ENCODE data around the gene RAPGEF1. TPM values are rescaled to one million over a fixed set of nuclear protein-coding genes. Genes with fewer than 3 reads are reported as not detected.

The RAPGEF1 gene
- total and polyA plus RNA-seq, 2 experiments from 2014 or later = 9.9 to 82.8 TPM

DNA sequence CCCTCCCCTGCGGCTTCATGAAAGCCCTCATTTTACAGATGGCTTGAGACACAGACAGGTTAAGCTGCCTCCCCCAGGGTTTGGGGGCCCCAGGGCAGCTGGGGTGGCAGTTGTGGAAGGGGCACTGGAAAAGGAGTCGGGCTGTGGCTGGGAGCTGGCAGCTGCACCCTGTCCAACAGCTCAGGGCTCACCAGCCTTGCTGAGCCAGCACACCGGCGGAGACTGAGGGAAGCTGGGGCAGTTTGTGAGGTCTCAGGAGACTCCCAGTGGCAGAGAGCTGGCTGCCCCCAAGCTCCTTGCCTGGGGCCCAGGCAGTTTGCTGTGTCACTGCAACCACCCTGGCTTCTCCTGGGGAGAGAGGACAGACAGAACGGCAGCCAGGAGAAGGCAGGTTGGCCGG is 34.8 kb upstream of the RAPGEF1 start:
- ATAC-seq = no peak

More for the DNA sequence above, 34.8 kb upstream of the RAPGEF1 start:
- H3K27ac ChIP-seq (ENCODE audit: low read depth) = no peak overlapping the region
- no peak for DNase-seq (ENCODE audit: low spot score)
- Mint-ChIP-seq H3K4me1 (no peaks in the 10 kb centered on the region), H3K4me3 (no peak overlapping the region), H3K27me3 (ENCODE audit: insufficient read depth, low read depth, poor library complexity) (peaks cover 3% of the 10 kb centered on the region), H3K9me3 (peaks cover 7% of the 10 kb centered on the region; the same call in 1 of the 3 replicates), H3K27ac (no peak overlapping the region), H3K36me3 (ENCODE audit: low read depth) (no peaks in the 10 kb centered on the region)
- H4K20me1 ChIP-seq (replicated peaks; ENCODE audit: insufficient read depth) = no peaks in the 10 kb centered on the region
- H3K27me3 ChIP-seq (ENCODE audit: insufficient read depth) = no peaks in the 10 kb centered on the region
- H3F3A ChIP-seq (replicated peaks; ENCODE audit: low read depth) = no peaks in the 10 kb centered on the region
- no peak overlapping the region for H3K4me3 ChIP-seq
- H3K36me3 ChIP-seq (ENCODE audit: insufficient read depth) = no peaks in the 10 kb centered on the region
- H3K9me2 ChIP-seq (ENCODE audit: insufficient read depth) = no peaks in the 10 kb centered on the region
- no peak overlapping the region for H3K4me2 ChIP-seq
- TF ChIP-seq, protein P1, sequence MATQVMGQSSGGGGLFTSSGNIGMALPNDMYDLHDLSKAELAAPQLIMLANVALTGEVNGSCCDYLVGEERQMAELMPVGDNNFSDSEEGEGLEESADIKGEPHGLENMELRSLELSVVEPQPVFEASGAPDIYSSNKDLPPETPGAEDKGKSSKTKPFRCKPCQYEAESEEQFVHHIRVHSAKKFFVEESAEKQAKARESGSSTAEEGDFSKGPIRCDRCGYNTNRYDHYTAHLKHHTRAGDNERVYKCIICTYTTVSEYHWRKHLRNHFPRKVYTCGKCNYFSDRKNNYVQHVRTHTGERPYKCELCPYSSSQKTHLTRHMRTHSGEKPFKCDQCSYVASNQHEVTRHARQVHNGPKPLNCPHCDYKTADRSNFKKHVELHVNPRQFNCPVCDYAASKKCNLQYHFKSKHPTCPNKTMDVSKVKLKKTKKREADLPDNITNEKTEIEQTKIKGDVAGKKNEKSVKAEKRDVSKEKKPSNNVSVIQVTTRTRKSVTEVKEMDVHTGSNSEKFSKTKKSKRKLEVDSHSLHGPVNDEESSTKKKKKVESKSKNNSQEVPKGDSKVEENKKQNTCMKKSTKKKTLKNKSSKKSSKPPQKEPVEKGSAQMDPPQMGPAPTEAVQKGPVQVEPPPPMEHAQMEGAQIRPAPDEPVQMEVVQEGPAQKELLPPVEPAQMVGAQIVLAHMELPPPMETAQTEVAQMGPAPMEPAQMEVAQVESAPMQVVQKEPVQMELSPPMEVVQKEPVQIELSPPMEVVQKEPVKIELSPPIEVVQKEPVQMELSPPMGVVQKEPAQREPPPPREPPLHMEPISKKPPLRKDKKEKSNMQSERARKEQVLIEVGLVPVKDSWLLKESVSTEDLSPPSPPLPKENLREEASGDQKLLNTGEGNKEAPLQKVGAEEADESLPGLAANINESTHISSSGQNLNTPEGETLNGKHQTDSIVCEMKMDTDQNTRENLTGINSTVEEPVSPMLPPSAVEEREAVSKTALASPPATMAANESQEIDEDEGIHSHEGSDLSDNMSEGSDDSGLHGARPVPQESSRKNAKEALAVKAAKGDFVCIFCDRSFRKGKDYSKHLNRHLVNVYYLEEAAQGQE (IDR thresholded peaks at IDR 0.05; ENCODE audit: unreplicated experiment) = no peak
- TF ChIP-seq POLR2AphosphoS5 (IDR thresholded peaks at IDR 0.05; ENCODE audit: low read depth) (no peak), ZNF114 (CRISPR knock-in tag; IDR thresholded peaks at IDR 0.05) (no peak), NANOG (IDR thresholded peaks at IDR 0.05; ENCODE audit: borderline replicate concordance) (no peak), ZNF331 (CRISPR knock-in tag; IDR thresholded peaks at IDR 0.05; ENCODE audit: low read depth) (no peak), CREB1 (CRISPR knock-in tag; IDR thresholded peaks at IDR 0.05; ENCODE audit: low read depth) (no peak), EZH2phosphoT487 (IDR thresholded peaks at IDR 0.05; ENCODE audit: unreplicated experiment) (no peak), STAT1 (IDR thresholded peaks at IDR 0.05; ENCODE audit: unreplicated experiment) (no peak), EZH2 (IDR thresholded peaks at IDR 0.05; ENCODE audit: low read depth, unreplicated experiment) (no peak), JUNB (IDR thresholded peaks at IDR 0.05; ENCODE audit: unreplicated experiment) (no peak)
- TF ChIP-seq, protein P2, sequence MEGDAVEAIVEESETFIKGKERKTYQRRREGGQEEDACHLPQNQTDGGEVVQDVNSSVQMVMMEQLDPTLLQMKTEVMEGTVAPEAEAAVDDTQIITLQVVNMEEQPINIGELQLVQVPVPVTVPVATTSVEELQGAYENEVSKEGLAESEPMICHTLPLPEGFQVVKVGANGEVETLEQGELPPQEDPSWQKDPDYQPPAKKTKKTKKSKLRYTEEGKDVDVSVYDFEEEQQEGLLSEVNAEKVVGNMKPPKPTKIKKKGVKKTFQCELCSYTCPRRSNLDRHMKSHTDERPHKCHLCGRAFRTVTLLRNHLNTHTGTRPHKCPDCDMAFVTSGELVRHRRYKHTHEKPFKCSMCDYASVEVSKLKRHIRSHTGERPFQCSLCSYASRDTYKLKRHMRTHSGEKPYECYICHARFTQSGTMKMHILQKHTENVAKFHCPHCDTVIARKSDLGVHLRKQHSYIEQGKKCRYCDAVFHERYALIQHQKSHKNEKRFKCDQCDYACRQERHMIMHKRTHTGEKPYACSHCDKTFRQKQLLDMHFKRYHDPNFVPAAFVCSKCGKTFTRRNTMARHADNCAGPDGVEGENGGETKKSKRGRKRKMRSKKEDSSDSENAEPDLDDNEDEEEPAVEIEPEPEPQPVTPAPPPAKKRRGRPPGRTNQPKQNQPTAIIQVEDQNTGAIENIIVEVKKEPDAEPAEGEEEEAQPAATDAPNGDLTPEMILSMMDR (conservative IDR thresholded peaks at IDR 0.05; ENCODE audit: low read depth in 2 of 2) = no peak
- TF ChIP-seq, protein P3, sequence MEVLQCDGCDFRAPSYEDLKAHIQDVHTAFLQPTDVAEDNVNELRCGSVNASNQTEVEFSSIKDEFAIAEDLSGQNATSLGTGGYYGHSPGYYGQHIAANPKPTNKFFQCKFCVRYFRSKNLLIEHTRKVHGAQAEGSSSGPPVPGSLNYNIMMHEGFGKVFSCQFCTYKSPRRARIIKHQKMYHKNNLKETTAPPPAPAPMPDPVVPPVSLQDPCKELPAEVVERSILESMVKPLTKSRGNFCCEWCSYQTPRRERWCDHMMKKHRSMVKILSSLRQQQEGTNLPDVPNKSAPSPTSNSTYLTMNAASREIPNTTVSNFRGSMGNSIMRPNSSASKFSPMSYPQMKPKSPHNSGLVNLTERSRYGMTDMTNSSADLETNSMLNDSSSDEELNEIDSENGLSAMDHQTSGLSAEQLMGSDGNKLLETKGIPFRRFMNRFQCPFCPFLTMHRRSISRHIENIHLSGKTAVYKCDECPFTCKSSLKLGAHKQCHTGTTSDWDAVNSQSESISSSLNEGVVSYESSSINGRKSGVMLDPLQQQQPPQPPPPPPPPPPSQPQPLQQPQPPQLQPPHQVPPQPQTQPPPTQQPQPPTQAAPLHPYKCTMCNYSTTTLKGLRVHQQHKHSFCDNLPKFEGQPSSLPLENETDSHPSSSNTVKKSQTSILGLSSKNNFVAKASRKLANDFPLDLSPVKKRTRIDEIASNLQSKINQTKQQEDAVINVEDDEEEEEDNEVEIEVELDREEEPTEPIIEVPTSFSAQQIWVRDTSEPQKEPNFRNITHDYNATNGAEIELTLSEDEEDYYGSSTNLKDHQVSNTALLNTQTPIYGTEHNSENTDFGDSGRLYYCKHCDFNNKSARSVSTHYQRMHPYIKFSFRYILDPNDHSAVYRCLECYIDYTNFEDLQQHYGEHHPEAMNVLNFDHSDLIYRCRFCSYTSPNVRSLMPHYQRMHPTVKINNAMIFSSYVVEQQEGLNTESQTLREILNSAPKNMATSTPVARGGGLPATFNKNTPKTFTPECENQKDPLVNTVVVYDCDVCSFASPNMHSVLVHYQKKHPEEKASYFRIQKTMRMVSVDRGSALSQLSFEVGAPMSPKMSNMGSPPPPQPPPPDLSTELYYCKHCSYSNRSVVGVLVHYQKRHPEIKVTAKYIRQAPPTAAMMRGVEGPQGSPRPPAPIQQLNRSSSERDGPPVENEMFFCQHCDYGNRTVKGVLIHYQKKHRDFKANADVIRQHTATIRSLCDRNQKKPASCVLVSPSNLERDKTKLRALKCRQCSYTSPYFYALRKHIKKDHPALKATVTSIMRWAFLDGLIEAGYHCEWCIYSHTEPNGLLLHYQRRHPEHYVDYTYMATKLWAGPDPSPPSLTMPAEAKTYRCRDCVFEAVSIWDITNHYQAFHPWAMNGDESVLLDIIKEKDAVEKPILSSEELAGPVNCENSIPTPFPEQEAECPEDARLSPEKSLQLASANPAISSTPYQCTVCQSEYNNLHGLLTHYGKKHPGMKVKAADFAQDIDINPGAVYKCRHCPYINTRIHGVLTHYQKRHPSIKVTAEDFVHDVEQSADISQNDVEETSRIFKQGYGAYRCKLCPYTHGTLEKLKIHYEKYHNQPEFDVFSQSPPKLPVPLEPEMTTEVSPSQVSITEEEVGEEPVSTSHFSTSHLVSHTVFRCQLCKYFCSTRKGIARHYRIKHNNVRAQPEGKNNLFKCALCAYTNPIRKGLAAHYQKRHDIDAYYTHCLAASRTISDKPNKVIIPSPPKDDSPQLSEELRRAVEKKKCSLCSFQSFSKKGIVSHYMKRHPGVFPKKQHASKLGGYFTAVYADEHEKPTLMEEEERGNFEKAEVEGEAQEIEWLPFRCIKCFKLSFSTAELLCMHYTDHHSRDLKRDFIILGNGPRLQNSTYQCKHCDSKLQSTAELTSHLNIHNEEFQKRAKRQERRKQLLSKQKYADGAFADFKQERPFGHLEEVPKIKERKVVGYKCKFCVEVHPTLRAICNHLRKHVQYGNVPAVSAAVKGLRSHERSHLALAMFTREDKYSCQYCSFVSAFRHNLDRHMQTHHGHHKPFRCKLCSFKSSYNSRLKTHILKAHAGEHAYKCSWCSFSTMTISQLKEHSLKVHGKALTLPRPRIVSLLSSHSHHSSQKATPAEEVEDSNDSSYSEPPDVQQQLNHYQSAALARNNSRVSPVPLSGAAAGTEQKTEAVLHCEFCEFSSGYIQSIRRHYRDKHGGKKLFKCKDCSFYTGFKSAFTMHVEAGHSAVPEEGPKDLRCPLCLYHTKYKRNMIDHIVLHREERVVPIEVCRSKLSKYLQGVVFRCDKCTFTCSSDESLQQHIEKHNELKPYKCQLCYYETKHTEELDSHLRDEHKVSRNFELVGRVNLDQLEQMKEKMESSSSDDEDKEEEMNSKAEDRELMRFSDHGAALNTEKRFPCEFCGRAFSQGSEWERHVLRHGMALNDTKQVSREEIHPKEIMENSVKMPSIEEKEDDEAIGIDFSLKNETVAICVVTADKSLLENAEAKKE (CRISPR knock-in tag; IDR thresholded peaks at IDR 0.05) = no peak
- TF ChIP-seq, protein P4, sequence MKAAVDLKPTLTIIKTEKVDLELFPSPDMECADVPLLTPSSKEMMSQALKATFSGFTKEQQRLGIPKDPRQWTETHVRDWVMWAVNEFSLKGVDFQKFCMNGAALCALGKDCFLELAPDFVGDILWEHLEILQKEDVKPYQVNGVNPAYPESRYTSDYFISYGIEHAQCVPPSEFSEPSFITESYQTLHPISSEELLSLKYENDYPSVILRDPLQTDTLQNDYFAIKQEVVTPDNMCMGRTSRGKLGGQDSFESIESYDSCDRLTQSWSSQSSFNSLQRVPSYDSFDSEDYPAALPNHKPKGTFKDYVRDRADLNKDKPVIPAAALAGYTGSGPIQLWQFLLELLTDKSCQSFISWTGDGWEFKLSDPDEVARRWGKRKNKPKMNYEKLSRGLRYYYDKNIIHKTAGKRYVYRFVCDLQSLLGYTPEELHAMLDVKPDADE (IDR thresholded peaks at IDR 0.05) = no peak
- H3K79me2 ChIP-seq (replicated peaks; ENCODE audit: insufficient read depth) = no peaks in the 10 kb centered on the region
- no peaks in the 10 kb centered on the region for H3K4me1 ChIP-seq (ENCODE audit: insufficient read depth)
- no peak overlapping the region for H2AFZ ChIP-seq
